Caco-2 (cell line): Measurements from ENCODE around the gene CYP1A2. TPM values are rescaled to one million over a fixed set of nuclear protein-coding genes. Genes with fewer than 3 reads are reported as not detected.
A peak's percentile ranks its signal among the peaks of the same experiment; 100 is the strongest.
"Not testable (repeated sequence)": the region's sequence is repeated elsewhere in the genome, so short reads cannot be mapped to it uniquely, and the experiment has no call there.

Experiments
- BruUV-seq: library from RNA; stranded (reverse); fragments of 400-500 nt; replicated peaks from 2 replicates; lab custom pipeline; 2021; lab: Mats Ljungman, UMichigan
- CTCF ChIA-PET: fragments of 300-600 bp; sonication (Branson Sonifier 250); formaldehyde crosslinking; loops from one replicate; lab custom pipeline; 2022; ENCODE audit warnings: antibody characterized with exemption; lab: Charles Lee
- POLR2A ChIA-PET: fragments of 300-600 bp; sonication (Branson Sonifier 250); formaldehyde crosslinking; loops from one replicate; lab custom pipeline; 2022; ENCODE audit warnings: antibody characterized with exemption; lab: Charles Lee
- DNase-seq, 2 experiments: peaks; one replicate each; pipeline versions ENCODE4 v3.0.0 to v3.0.0-alpha.2; 2020 to 2022
- H3K27me3 ChIP-seq: replicated peaks from 2 replicates; pipeline ENCODE4 v1.6.0; 2011; ENCODE audit warnings: low read length; ENCODE audit not compliant: control insufficient read depth, insufficient read depth
- H3K36me3 ChIP-seq: 2 replicates; pipeline ENCODE4 v1.5.1; 2011; ENCODE audit warnings: low read length; ENCODE audit not compliant: control insufficient read depth, insufficient read depth
- H3K4me1 ChIP-seq: fragments of 250-450 bp; sonication (Bioruptor Pico); 2 replicates; pipeline ENCODE4 v1.5.1; 2020; ENCODE audit warnings: mild to moderate bottlenecking
- H3K4me3 ChIP-seq: 2 replicates; pipeline ENCODE4 v1.5.1; 2011; ENCODE audit warnings: low read depth, mild to moderate bottlenecking, control low read depth, low read length
- H3K9me3 ChIP-seq: fragments of 250-450 bp; sonication (Bioruptor Pico); 2 replicates; pipeline ENCODE4 v1.5.1; 2020; ENCODE audit warnings: mild to moderate bottlenecking, moderate library complexity
- H3K27ac Mint-ChIP-seq: one replicate; pipeline ENCODE4 v1.8.0; 2022; ENCODE audit warnings: mixed read lengths; ENCODE audit not compliant: unreplicated experiment
- H3K27me3 Mint-ChIP-seq: one replicate; pipeline ENCODE4 v1.8.0; 2022; ENCODE audit warnings: mixed read lengths; ENCODE audit not compliant: insufficient read depth, unreplicated experiment
- H3K36me3 Mint-ChIP-seq: one replicate; pipeline ENCODE4 v1.8.0; 2022; ENCODE audit warnings: mild to moderate bottlenecking, mixed read lengths; ENCODE audit not compliant: insufficient read depth, unreplicated experiment
- H3K4me1 Mint-ChIP-seq: one replicate; pipeline ENCODE4 v1.8.0; 2022; ENCODE audit warnings: low read depth, mixed read lengths; ENCODE audit not compliant: unreplicated experiment
- H3K4me3 Mint-ChIP-seq: one replicate; pipeline ENCODE4 v1.8.0; 2022; ENCODE audit warnings: mild to moderate bottlenecking, moderate library complexity, mixed read lengths; ENCODE audit not compliant: unreplicated experiment
- H3K9me3 Mint-ChIP-seq: one replicate; pipeline ENCODE4 v1.8.0; 2022; ENCODE audit warnings: mixed read lengths; ENCODE audit not compliant: unreplicated experiment
- intact Hi-C: fragments of 100-400 bp; cut with micrococcal nuclease; formaldehyde crosslinking; loops from one replicate; pipeline ENCODE4 v1.10.0; 2022; ENCODE audit not compliant: unreplicated experiment
- total RNA-seq: library from RNA; stranded (reverse); gene quantifications from 2 replicates; pipeline ENCODE4 v1.2.3, GENCODE V29; 2022
- TF ChIP-seq, protein P1 (sequence below), 2 experiments: fragments of 200-600 bp in 1 of 2; IDR thresholded peaks; 1 replicate in 1 of 2; 2 replicates in 1 of 2; pipeline versions ENCODE4 v1.5.1 to v1.8.0; 2011 to 2022; ENCODE audit warnings: antibody characterized with exemption in 1 of 2, control low read depth in 1 of 2, inconsistent platforms in 1 of 2, low read depth in 1 of 2, low read length in 1 of 2, mild to moderate bottlenecking in 1 of 2, moderate library complexity in 1 of 2; ENCODE audit not compliant: insufficient read depth in 1 of 2, severe bottlenecking in 1 of 2, unreplicated experiment in 1 of 2

Gene CYP1A2
- total RNA-seq, 1 experiment from 2014 or later = not detected

DNA sequence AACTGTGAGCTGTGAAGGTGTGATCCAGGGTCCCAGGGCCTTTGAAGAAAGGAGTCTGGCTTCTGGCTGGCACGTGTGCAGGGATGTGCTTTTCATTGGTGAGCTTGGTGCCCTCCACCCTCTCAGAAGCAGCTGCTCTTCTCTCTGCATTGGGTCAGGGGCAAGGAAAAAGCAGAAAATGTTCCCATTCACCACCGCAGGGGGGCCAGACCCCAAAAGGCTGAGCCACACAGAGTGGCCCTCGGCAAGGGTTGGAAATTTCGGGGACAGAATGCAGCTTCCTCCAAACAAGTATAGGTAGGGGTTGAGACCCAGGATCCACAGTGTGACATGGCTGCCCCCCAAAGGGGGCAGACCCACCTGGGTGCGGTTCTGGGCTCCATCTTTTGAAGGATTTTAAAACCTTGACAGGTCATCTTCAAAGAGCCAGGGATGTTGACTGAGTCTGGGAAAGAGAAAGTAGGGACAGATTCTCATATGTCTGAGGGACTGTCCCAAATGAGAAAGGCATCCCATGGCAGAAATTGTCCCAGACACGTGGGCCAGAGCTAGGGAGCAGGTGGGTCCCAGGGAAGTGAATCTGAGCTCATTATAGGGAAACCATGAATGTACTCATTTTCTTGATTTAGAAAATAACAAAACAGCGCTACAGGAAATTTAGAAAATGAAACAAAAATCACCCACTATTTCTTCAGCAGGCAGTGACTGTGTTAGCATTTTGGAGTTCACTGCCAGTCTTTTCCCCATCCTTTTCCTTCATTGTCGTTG, 36.0 kb downstream of the CYP1A2 start:
- peaks cover 41% of the 10 kb centered on the region for H3K4me1 ChIP-seq
- Mint-ChIP-seq H3K27ac (no peak overlapping the region), H3K27me3 (no peaks in the 10 kb centered on the region), H3K36me3 (peaks cover 5% of the 10 kb centered on the region), H3K4me3 (no peak overlapping the region), H3K4me1 (peaks cover 22% of the 10 kb centered on the region), H3K9me3 (no peaks in the 10 kb centered on the region)
- TF ChIP-seq, protein P1, sequence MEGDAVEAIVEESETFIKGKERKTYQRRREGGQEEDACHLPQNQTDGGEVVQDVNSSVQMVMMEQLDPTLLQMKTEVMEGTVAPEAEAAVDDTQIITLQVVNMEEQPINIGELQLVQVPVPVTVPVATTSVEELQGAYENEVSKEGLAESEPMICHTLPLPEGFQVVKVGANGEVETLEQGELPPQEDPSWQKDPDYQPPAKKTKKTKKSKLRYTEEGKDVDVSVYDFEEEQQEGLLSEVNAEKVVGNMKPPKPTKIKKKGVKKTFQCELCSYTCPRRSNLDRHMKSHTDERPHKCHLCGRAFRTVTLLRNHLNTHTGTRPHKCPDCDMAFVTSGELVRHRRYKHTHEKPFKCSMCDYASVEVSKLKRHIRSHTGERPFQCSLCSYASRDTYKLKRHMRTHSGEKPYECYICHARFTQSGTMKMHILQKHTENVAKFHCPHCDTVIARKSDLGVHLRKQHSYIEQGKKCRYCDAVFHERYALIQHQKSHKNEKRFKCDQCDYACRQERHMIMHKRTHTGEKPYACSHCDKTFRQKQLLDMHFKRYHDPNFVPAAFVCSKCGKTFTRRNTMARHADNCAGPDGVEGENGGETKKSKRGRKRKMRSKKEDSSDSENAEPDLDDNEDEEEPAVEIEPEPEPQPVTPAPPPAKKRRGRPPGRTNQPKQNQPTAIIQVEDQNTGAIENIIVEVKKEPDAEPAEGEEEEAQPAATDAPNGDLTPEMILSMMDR (IDR thresholded peaks at IDR 0.05; ENCODE audit: insufficient read depth in 1 of 2, low read depth in 1 of 2, low read length in 1 of 2, severe bottlenecking in 1 of 2, unreplicated experiment in 1 of 2) = no peak
- ChIA-PET POLR2A (interaction anchor here (0.6 kb wide), 1 partner anchor 122 kb away, joined by 3 read pairs; no protein-coding TSS in a partner anchor), CTCF (interaction anchor here (1.5 kb wide), 1 partner anchor 13 kb away, joined by 6 read pairs; no protein-coding TSS in a partner anchor)
- no peaks in the 10 kb centered on the region for H3K27me3 ChIP-seq
- TSS peak; percentile 23 for BruUV-seq
- H3K9me3 ChIP-seq = no peaks in the 10 kb centered on the region
- H3K4me3 ChIP-seq = no peak overlapping the region
- H3K36me3 ChIP-seq = no peaks in the 10 kb centered on the region
- DNase-seq = no peak
- intact Hi-C loops = no loop called here

DNA sequence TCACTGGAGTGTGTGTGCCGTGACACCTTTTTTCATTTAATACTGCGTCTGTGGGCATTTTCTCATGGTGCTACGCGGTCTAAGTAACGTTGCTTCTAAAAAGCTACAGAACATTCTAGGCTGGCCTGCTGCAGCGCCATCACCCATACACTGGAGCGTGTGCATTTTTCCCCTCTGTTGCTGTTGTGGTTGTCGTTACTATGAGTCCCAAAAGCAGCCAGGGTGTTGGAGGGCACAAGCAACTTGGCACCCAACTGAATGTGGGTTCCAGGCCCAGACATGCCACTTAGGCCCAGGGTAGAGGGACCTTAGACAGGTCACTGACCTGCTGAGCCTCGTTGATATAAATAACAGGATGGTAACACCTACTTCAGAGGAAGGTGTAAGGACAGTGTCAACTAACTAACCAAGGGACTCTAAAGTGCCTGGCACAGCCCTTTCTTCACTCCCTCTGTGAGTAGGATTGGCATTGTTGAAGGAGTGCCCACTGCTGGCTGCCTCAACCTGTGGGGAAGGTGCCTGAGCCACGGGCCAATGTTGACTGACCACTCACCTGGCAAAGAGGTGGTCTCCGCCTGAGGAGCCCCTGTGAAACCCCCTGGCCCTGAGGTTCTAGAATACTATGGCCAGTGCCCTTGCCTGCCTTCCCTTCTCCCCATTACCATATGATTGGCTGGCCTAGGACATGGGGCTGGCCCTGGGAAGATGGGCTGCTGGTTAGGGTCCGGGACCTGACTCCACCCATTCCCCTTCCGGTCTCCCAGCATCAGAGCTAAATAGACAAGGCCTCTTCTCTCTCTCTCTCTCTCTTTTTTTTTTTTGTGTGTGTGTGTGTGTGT, 36.8 kb downstream of the CYP1A2 start:
- Mint-ChIP-seq H3K9me3 (no peaks in the 10 kb centered on the region), H3K27me3 (no peaks in the 10 kb centered on the region), H3K27ac (no peak overlapping the region), H3K4me1 (peaks cover 15% of the 10 kb centered on the region), H3K4me3 (no peak overlapping the region), H3K36me3 (peaks cover 5% of the 10 kb centered on the region)
- intact Hi-C loops = no loop called here
- ChIA-PET POLR2A (interaction anchor here (0.5 kb wide), 1 partner anchor 19 kb away, joined by 3 read pairs; no protein-coding TSS in a partner anchor), CTCF (no interaction called here)
- no peak overlapping the region for H3K4me3 ChIP-seq
- DNase-seq = no peak
- H3K4me1 ChIP-seq = peaks cover 37% of the 10 kb centered on the region
- H3K9me3 ChIP-seq = no peaks in the 10 kb centered on the region
- no peaks in the 10 kb centered on the region for H3K27me3 ChIP-seq
- BruUV-seq = no TSS peak
- H3K36me3 ChIP-seq = no peaks in the 10 kb centered on the region; the same call in 1 of the 2 replicates
- TF ChIP-seq, protein P1 (IDR thresholded peaks at IDR 0.05; ENCODE audit: insufficient read depth in 1 of 2, low read depth in 1 of 2, low read length in 1 of 2, severe bottlenecking in 1 of 2, unreplicated experiment in 1 of 2) = no peak

DNA sequence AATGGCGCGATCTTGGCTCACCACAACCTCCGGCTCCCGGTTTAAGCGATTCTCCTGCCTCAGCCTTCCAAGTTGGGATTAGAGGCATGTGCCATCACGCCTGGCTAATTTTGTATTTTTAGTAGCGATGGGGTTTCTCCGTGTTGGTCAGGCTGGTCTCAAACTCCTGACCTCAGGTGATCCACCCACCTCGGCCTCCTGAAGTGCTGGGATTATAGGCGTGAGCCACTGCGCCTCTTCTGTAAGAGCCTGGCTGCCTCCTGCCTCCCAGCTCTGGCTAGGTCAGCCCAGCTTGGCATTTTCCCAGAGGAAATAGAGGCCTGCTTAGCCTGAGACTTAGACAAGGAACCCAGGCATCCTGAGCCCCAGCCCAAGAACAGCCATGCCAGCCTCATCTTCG, 37.4 kb downstream of the CYP1A2 start:
- H3K4me1 ChIP-seq = peaks cover 36% of the 10 kb centered on the region
- POLR2A ChIA-PET = interaction anchor here (0.5 kb wide), 1 partner anchor 19 kb away, joined by 3 read pairs; no protein-coding TSS in a partner anchor
- intact Hi-C loops, H3K36me3 ChIP-seq, H3K27ac Mint-ChIP-seq, DNase-seq, H3K36me3 Mint-ChIP-seq, H3K4me1 Mint-ChIP-seq, H3K4me3 ChIP-seq, H3K4me3 Mint-ChIP-seq, H3K9me3 ChIP-seq, H3K27me3 ChIP-seq, BruUV-seq, H3K9me3 Mint-ChIP-seq, H3K27me3 Mint-ChIP-seq, CTCF ChIA-PET: not testable (repeated sequence)
